ENCODE data around the gene C3orf18.

The C3orf18 gene

GRCh38 chr3:50588759-50589433 is 21.3 kb upstream of the C3orf18 start:
- no peaks in the 10 kb centered on the region for H3K36me3 ChIP-seq (replicated peaks; ENCODE audit: low read depth, low read length)
- TF ChIP-seq EZH2phosphoT487 (IDR thresholded peaks at IDR 0.05; ENCODE audit: low read depth), result no peak
- TF ChIP-seq, protein P1, sequence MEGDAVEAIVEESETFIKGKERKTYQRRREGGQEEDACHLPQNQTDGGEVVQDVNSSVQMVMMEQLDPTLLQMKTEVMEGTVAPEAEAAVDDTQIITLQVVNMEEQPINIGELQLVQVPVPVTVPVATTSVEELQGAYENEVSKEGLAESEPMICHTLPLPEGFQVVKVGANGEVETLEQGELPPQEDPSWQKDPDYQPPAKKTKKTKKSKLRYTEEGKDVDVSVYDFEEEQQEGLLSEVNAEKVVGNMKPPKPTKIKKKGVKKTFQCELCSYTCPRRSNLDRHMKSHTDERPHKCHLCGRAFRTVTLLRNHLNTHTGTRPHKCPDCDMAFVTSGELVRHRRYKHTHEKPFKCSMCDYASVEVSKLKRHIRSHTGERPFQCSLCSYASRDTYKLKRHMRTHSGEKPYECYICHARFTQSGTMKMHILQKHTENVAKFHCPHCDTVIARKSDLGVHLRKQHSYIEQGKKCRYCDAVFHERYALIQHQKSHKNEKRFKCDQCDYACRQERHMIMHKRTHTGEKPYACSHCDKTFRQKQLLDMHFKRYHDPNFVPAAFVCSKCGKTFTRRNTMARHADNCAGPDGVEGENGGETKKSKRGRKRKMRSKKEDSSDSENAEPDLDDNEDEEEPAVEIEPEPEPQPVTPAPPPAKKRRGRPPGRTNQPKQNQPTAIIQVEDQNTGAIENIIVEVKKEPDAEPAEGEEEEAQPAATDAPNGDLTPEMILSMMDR (IDR thresholded peaks at IDR 0.05; ENCODE audit: low read depth, low read length), result no peak
- H3K4me3 ChIP-seq (ENCODE audit: low read length), result peak overlapping the region; percentile 6
- no peaks in the 10 kb centered on the region for H3K79me2 ChIP-seq (ENCODE audit: low read length)
- H3K4me2 ChIP-seq (ENCODE audit: low read length), result peak overlapping the region; percentile 51
- no peaks in the 10 kb centered on the region for H3K27me3 ChIP-seq (ENCODE audit: low read depth, low read length)
- H3K27ac ChIP-seq (ENCODE audit: low read length), result peak overlapping the region; percentile 43
- H2AFZ ChIP-seq (ENCODE audit: low read depth, low read length), result peak overlapping the region; percentile 15; the same call in 1 of the 2 replicates
- no peaks in the 10 kb centered on the region for H3K9me3 ChIP-seq (ENCODE audit: insufficient read depth, low read length)
- H3K4me1 ChIP-seq (ENCODE audit: low read length), result peaks cover 47% of the 10 kb centered on the region
- H3K9ac ChIP-seq (ENCODE audit: low read length), result peak overlapping the region; percentile 39
- H4K20me1 ChIP-seq (ENCODE audit: insufficient read depth, low read length), result no peaks in the 10 kb centered on the region

DNA sequence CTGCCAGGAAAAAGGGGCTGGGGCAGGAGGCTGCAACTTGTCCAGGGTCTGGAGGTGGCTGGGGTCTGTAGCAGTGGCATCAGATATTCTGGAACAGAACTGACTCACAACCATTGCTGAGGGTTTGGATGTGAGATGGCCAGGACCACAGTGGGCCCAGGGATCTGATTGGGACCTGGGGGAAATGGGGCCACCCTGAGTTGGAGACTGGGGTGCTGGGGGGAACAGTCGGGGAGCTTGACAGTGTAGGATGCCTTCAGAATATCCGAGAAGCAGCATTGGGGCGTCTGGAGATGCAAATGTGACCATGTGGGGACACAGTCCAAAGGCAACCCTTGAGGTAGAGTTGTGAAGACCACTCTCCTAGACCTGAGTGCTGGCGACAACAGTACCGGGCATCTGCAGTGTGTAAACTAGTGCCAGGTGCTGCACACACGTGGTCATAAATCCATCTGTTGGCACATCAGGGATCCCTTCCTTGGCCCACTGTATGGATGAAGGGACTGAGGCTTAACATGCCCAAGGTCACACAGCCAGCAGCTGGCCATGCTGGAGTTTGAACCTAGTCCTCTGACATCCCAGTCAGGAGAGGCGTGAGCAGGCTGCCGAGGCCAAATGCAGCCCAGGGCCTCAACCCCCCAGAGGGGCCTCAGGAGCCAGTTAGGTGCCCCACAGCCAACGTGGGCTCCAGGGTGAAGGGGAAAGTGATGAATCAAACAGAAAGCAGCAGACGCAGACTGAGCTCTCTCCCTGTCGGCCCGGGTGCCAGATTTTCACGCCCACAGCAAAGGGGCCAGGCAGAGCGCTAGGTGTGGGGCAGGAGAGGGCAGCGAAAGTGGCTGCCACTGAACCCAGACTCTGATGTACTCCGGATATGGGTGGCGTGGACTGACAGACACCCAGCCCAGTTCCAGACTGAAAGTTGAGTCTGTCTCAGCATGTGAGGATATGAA is 20.5 kb upstream of the C3orf18 start:
- Histone ChIP-seq H3K4me1 (ENCODE audit: low read length) (peaks cover 47% of the 10 kb centered on the region), H3K4me2 (ENCODE audit: low read length) (peak overlapping the region; percentile 51), H2AFZ (ENCODE audit: low read depth, low read length) (peak overlapping the region; percentile 15; the same call in 1 of the 2 replicates)

DNA sequence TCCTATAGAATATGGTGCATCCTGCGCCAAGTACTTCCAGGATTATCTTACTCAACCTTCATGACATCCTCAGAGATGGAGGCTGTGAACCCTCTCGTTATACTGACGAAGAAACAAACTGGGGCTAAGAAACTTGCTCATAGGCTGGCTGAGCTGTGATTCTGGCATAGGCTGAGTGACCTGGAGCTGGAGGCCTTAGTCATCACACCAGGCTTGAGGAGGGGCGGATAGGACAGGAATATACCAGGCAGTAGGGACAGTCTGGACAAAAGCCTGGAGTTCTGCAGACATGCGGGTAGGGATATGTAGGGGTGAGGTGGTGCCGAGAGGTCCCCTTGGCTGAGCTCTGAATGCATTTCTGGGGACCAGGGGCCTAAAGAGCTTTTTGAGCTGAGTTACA is 19.8 kb upstream of the C3orf18 start:
- no peaks in the 10 kb centered on the region for H3K79me2 ChIP-seq (ENCODE audit: low read length)
- no peaks in the 10 kb centered on the region for H3K27me3 ChIP-seq (ENCODE audit: low read depth, low read length)
- H3K4me2 ChIP-seq (ENCODE audit: low read length), result no peak overlapping the region
- H3K27ac ChIP-seq (ENCODE audit: low read length), result 0 out of 2 replicates have a peak overlapping the region, but pooled peaks have one; percentile 43
- H4K20me1 ChIP-seq (ENCODE audit: insufficient read depth, low read length), result no peaks in the 10 kb centered on the region
- H3K36me3 ChIP-seq (replicated peaks; ENCODE audit: low read depth, low read length), result no peaks in the 10 kb centered on the region
- no peak overlapping the region for H3K4me3 ChIP-seq (ENCODE audit: low read length)
- TF ChIP-seq, protein P1 (IDR thresholded peaks at IDR 0.05; ENCODE audit: low read depth, low read length), result no peak
- no peak for TF ChIP-seq EZH2phosphoT487 (IDR thresholded peaks at IDR 0.05; ENCODE audit: low read depth)
- no peak overlapping the region for H3K9ac ChIP-seq (ENCODE audit: low read length)
- H3K4me1 ChIP-seq (ENCODE audit: low read length), result peaks cover 44% of the 10 kb centered on the region
- H2AFZ ChIP-seq (ENCODE audit: low read depth, low read length), result no peak overlapping the region
- no peaks in the 10 kb centered on the region for H3K9me3 ChIP-seq (ENCODE audit: insufficient read depth, low read length)

More for the DNA sequence above, 20.5 kb upstream of the C3orf18 start:
- H3K36me3 ChIP-seq (replicated peaks; ENCODE audit: low read depth, low read length), result no peaks in the 10 kb centered on the region
- no peaks in the 10 kb centered on the region for H3K79me2 ChIP-seq (ENCODE audit: low read length)
- no peak for TF ChIP-seq EZH2phosphoT487 (IDR thresholded peaks at IDR 0.05; ENCODE audit: low read depth)
- TF ChIP-seq, protein P1 (IDR thresholded peaks at IDR 0.05; ENCODE audit: low read depth, low read length), result no peak
- no peaks in the 10 kb centered on the region for H3K9me3 ChIP-seq (ENCODE audit: insufficient read depth, low read length)
- peak overlapping the region; percentile 43 for H3K27ac ChIP-seq (ENCODE audit: low read length)
- peak overlapping the region; percentile 39 for H3K9ac ChIP-seq (ENCODE audit: low read length)
- H4K20me1 ChIP-seq (ENCODE audit: insufficient read depth, low read length), result no peaks in the 10 kb centered on the region
- peak overlapping the region; percentile 6; the same call in 1 of the 2 replicates for H3K4me3 ChIP-seq (ENCODE audit: low read length)
- no peaks in the 10 kb centered on the region for H3K27me3 ChIP-seq (ENCODE audit: low read depth, low read length)

DNA sequence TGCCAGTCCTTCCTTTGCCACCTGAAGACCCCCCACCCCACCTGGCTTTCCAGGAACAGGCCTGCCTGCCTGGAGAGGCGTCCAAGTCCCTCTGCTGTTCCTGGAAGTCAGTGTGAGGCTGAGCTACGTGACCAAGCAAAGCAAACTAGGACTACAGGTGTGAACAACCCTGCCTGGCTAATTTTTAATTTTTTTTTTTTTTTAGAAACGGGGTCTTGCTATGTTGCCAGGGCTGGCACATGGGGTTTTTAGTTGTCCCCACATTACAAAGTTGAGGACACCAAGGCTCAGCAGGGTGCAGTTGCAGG is 19.2 kb upstream of the C3orf18 start:
- no peak for TF ChIP-seq EZH2phosphoT487 (IDR thresholded peaks at IDR 0.05; ENCODE audit: low read depth)
- TF ChIP-seq, protein P1 (IDR thresholded peaks at IDR 0.05; ENCODE audit: low read depth, low read length), result no peak
- H3K9ac ChIP-seq (ENCODE audit: low read length), result no peak overlapping the region
- no peaks in the 10 kb centered on the region for H3K9me3 ChIP-seq (ENCODE audit: insufficient read depth, low read length)
- H3K79me2 ChIP-seq (ENCODE audit: low read length), result no peaks in the 10 kb centered on the region
- H3K4me2 ChIP-seq (ENCODE audit: low read length), result no peak overlapping the region
- no peaks in the 10 kb centered on the region for H3K27me3 ChIP-seq (ENCODE audit: low read depth, low read length)
- peaks cover 40% of the 10 kb centered on the region for H3K4me1 ChIP-seq (ENCODE audit: low read length)
- no peaks in the 10 kb centered on the region for H3K36me3 ChIP-seq (replicated peaks; ENCODE audit: low read depth, low read length)
- no peak overlapping the region for H3K27ac ChIP-seq (ENCODE audit: low read length)
- no peak overlapping the region for H2AFZ ChIP-seq (ENCODE audit: low read depth, low read length)
- H3K4me3 ChIP-seq (ENCODE audit: low read length), result no peak overlapping the region
- no peaks in the 10 kb centered on the region for H4K20me1 ChIP-seq (ENCODE audit: insufficient read depth, low read length)
